Measurements from ENCODE around the gene SLX4IP.

SLX4IP gene

GRCh38 chr20:10527781-10528180 lies 92.7 kb downstream of the SLX4IP start:
- DNase-seq = no peak
- Histone ChIP-seq H3K36me3 (replicated peaks) (no peaks in the 10 kb centered on the region), H3K27me3 (replicated peaks) (no peaks in the 10 kb centered on the region), H3K4me3 (ENCODE audit: low read depth, low read length) (no peak overlapping the region), H3K27ac (no peak overlapping the region)
- in situ Hi-C loops (cut with HindIII; ENCODE audit: low pct_ligation_motif_present, low sequenced_read_pairs) = no loop called here
- TF ChIP-seq, protein P1, sequence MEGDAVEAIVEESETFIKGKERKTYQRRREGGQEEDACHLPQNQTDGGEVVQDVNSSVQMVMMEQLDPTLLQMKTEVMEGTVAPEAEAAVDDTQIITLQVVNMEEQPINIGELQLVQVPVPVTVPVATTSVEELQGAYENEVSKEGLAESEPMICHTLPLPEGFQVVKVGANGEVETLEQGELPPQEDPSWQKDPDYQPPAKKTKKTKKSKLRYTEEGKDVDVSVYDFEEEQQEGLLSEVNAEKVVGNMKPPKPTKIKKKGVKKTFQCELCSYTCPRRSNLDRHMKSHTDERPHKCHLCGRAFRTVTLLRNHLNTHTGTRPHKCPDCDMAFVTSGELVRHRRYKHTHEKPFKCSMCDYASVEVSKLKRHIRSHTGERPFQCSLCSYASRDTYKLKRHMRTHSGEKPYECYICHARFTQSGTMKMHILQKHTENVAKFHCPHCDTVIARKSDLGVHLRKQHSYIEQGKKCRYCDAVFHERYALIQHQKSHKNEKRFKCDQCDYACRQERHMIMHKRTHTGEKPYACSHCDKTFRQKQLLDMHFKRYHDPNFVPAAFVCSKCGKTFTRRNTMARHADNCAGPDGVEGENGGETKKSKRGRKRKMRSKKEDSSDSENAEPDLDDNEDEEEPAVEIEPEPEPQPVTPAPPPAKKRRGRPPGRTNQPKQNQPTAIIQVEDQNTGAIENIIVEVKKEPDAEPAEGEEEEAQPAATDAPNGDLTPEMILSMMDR (IDR thresholded peaks at IDR 0.05; ENCODE audit: low read depth, low read length, missing control alignments) = no peak

DNA sequence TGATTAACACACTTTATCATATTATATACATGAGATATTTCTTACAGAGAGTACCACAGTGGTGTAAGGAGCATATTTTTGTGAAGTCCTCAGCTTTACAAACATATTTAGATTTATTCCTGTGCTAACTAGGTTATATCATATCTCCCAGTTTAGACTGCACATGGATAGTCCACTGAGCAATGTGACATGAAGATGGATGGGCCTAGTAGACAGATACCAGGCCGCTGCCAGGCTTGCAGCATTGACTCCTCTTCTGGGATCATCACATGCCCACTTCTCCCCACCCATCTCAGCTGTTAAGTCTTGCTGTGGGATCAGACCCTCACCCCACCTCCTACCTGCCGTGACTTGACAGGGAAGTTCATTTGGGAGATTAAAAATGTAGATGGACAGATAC lies 95.8 kb downstream of the SLX4IP start:
- in situ Hi-C loops (cut with HindIII; ENCODE audit: low pct_ligation_motif_present, low sequenced_read_pairs) = no loop called here
- DNase-seq = no peak
- no peaks in the 10 kb centered on the region for H3K27me3 ChIP-seq (replicated peaks)
- H3K4me3 ChIP-seq (ENCODE audit: low read depth, low read length) = no peak overlapping the region
- no peak overlapping the region for H3K27ac ChIP-seq
- H3K36me3 ChIP-seq (replicated peaks) = no peaks in the 10 kb centered on the region
- TF ChIP-seq, protein P1 (IDR thresholded peaks at IDR 0.05; ENCODE audit: low read depth, low read length, missing control alignments) = no peak

DNA sequence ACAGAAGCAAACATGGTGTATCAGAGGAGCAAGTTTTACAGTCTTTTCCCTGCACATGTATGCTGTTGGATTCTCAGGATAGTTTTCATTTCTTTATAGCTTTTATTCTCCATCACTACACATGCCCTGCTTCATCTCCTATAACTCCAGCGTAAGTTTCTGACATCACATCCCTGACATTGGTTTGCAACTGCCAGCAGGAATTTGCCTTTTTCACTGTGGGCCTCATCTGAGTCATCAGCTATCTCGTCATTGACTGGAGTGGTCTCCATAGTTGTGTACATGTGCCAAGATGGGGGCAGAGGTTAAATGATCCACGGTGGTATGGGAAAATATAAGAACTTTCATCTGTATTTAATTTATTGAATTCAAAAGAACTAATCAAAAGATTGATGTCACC lies 96.7 kb downstream of the SLX4IP start:
- H3K27ac ChIP-seq = peak overlapping the region; percentile 8
- TF ChIP-seq, protein P1 (IDR thresholded peaks at IDR 0.05; ENCODE audit: low read depth, low read length, missing control alignments) = no peak
- H3K36me3 ChIP-seq (replicated peaks) = no peaks in the 10 kb centered on the region
- DNase-seq = peak; percentile 90
- in situ Hi-C loops (cut with HindIII; ENCODE audit: low pct_ligation_motif_present, low sequenced_read_pairs) = no loop called here
- H3K27me3 ChIP-seq (replicated peaks) = no peaks in the 10 kb centered on the region
- no peak overlapping the region for H3K4me3 ChIP-seq (ENCODE audit: low read depth, low read length)

- no peak overlapping the region for H3K27ac ChIP-seq
- H3K36me3 ChIP-seq (replicated peaks) = no peaks in the 10 kb centered on the region
- in situ Hi-C loops (cut with HindIII; ENCODE audit: low pct_ligation_motif_present, low sequenced_read_pairs) = no loop called here
- no peak for DNase-seq
- TF ChIP-seq, protein P1 (IDR thresholded peaks at IDR 0.05; ENCODE audit: low read depth, low read length, missing control alignments) = no peak
- no peak overlapping the region for H3K4me3 ChIP-seq (ENCODE audit: low read depth, low read length)
- no peaks in the 10 kb centered on the region for H3K27me3 ChIP-seq (replicated peaks)
Measured at GRCh38 chr20:10532361-10532760, 97.3 kb downstream of the SLX4IP start.

GRCh38 chr20:10536531-10536930 lies 101.4 kb downstream of the SLX4IP start:
- Histone ChIP-seq H3K4me3 (ENCODE audit: low read depth, low read length) (no peak overlapping the region), H3K36me3 (replicated peaks) (no peaks in the 10 kb centered on the region), H3K27me3 (replicated peaks) (no peaks in the 10 kb centered on the region), H3K27ac (no peak overlapping the region)
- TF ChIP-seq, protein P1 (IDR thresholded peaks at IDR 0.05; ENCODE audit: low read depth, low read length, missing control alignments) = peak; percentile 80
- in situ Hi-C loops (cut with HindIII; ENCODE audit: low pct_ligation_motif_present, low sequenced_read_pairs) = no loop called here
- DNase-seq = no peak

DNA sequence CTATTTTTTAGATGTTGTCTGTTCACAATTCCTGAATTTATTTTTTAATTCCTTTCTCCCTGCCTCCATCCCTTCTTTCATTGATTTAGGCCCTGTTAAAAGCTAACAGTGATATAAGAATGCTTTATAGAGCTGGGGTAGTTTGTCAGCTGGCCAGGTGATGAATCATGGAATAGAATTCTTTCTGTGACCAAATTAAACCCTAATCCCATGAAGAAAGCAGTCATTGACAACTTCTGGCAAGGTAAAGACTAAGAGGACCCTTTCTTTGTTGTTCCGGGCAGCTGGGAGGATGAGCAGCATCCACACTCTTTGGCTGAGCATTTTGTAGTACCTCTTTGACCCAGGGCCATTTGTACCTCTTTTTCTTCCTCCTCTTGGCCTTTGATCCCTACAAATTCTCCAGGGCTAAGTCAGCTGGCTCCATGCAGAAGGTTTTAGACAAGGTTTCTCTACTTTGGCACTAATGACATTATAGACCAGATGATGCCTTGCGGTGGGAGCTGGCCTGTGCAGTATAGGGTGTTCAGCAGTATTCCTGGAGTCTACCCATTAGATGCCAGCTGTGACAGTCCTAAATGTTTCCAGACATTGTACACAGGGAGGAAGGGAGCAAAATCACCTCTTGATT lies 102.9 kb downstream of the SLX4IP start:
- in situ Hi-C loops (cut with HindIII; ENCODE audit: low pct_ligation_motif_present, low sequenced_read_pairs) = no loop called here
- TF ChIP-seq, protein P1 (IDR thresholded peaks at IDR 0.05; ENCODE audit: low read depth, low read length, missing control alignments) = no peak
- Histone ChIP-seq H3K36me3 (replicated peaks) (no peaks in the 10 kb centered on the region), H3K4me3 (ENCODE audit: low read depth, low read length) (no peak overlapping the region), H3K27me3 (replicated peaks) (no peaks in the 10 kb centered on the region), H3K27ac (peak overlapping the region; percentile 29)
- DNase-seq = peak; percentile 74
